Left hindlimb (tissue), 1 donor: ENCODE results near the gene STUM.
"Not testable (repeated sequence)": the region's sequence is repeated elsewhere in the genome, so short reads cannot be mapped to it uniquely, and the experiment has no call there.

Experiments
- DNase-seq: peaks from one replicate; pipeline ENCODE4 v3.0.0-alpha.2; 2018

The STUM gene

DNA sequence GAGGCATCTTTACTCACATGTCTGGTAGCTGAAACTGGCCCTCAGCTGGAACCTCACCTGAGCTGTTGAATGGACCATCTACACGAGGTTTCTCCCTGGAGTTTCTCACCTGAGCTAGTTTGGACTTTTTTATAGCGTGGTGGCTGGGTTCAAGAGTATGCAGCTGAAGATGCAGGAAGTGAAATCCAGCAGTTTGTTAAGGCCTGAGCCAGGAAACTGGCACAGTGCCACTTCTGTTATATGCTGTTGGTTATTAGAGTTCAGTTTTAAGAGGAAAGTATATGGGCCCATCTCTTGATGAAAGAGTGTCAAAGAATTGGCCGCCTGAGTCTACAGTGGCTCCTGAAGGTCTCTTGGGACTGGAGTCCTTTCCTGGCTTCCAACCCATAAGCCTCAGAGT lies 35.6 kb downstream of the STUM start:
- no peak for DNase-seq

DNA sequence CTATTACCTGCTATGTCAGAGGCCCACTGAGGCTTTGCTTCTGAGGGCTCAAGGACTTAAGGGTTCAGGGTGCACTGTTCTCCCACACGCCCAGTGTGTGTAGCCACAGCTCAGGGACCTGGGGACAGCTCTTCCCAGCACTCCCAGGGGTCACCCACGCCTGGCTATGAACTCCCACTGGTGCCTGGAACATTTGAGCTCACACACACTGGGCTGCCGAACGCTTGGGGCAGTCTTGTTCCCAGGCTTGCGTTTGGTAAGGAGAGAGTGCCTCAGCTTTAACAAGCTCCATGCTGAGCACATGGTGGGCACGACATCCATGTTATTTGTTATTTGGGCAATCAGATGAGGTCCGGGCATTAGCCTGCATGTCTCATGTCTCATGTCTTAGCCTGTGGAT lies 37.6 kb downstream of the STUM start:
- no peak for DNase-seq

DNA sequence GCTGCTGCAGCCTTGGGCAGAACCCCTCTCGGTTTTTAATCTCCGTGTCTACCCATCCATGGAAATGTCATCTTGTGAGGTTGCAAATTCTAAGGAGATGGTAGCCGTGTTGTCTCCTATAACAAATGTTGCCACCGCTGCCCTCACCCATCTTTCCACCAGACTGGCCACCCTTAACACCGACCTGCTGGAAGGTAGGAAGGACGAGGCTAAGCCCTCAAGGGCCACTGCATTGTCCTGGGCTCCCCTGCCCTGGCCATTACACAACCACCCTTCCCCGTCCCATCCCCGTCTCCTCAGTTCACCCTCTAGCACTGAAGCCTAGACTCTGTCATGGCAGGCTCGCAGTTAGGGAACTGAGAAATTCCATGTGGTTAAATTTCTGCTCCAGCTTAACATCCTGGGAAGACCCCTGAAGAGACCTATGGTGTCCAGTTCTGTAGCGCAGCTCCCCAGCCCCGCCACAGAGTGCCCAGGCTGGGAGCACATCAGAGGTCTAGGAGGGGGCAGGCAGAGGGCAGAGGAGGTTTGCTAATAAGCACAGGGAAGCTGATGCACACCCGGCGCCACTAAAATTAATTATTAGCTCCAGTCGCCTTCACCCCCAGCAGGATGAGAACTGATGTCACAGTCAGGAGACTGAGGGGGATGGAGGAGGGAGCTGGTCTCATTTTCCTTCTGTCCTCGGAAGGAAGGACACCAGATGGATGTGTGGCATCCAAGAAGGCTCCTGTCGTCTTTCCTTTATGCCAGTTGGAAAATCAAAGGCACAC lies 38.3 kb downstream of the STUM start:
- no peak for DNase-seq

- no peak for DNase-seq
These were observed 39.9 kb downstream of the STUM start for GRCh38 chr1:226588484-226588883.

DNA sequence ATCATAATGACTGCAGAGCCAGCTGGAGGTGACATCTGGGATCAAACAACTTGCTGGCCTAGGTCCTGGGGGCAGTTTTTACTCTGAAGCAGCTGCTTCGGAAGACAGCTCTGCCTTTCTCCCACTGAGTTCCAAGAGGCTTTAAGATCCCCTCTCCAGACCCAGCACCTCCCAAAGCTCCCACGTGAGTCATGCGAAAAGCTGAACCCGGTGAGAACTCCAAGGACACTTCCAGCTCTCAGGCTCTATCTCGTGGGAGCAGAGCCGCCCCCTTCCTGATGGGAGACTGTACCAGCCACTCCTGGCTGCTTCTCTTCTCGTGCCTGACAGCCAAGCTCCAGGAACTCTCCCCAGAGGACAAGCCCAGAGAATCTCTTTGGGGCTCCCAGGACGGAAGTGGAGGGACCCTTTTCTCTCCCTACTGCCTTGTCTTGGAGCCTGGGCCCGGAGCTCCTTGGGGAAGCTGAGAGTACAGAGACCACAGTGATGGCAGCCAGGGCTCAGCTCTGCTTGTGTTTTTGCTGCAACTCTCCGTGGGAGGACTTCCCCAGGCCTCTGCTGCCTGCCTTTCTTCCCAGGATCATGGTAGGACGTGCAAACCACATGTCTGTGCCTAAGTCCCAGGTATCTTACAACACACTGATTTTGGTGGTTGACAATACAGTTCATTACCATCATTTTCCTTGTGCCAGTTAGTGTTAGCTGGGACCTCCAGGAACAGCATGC lies 40.6 kb downstream of the STUM start:
- no peak for DNase-seq

- DNase-seq = no peak
These were observed 42.0 kb downstream of the STUM start for GRCh38 chr1:226590614-226591013.

DNA sequence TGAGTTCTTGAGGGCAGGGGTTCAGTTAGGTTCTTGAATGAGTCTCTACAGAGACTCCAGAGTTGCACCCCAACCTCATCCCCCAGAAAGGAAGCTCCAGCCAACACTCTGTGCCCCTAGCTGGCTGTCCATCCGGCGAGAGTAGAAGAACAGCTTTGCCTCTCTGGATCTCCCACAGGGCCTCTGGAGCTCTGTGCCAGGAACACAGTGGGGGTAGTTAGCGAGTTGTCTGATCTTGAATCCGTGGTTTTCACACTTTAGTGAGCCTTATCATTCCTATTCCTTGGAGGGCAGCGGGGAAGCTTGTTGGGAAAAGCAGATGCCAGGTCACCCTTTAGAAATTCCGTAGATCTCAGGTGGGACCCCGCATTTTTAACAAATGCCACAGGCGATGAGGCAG lies 45.0 kb downstream of the STUM start:
- no peak for DNase-seq

GRCh38 chr1:226596531-226597165 lies 48.1 kb downstream of the STUM start:
- no peak for DNase-seq

GRCh38 chr1:226597616-226598454 lies 49.3 kb downstream of the STUM start:
- no peak for DNase-seq

GRCh38 chr1:226598455-226598849 lies 49.9 kb downstream of the STUM start:
- DNase-seq = no peak

GRCh38 chr1:226598955-226599354 lies 50.4 kb downstream of the STUM start:
- DNase-seq = not testable (repeated sequence)

DNA sequence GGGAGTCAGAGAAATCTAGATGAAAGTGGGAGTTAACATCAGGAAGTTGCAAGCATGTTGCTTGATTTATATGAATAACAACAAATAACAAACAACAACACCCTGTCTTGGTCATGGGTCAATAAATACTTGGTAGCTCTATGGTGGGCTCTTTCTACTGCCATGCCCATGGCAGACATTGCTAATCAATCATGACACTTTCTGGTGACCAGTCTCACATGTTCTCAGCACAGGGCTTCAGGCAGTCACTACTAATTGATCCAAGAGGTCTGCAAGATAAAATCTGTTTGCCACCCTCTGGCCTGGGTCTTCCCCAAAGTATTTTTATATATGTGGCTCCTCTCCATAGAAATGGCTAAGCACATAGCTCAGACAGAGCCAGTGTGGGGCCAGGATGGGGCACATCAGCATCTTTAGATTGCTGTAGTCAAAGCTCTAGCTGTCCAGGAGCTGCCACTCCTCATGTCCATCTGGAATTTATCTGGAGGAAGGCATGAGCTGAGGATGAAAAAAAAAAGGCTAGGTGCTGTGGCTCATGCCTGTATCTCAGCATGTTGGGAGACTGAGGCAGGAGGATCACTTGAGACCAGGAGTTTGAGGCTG lies 51.2 kb downstream of the STUM start:
- DNase-seq = no peak

DNA sequence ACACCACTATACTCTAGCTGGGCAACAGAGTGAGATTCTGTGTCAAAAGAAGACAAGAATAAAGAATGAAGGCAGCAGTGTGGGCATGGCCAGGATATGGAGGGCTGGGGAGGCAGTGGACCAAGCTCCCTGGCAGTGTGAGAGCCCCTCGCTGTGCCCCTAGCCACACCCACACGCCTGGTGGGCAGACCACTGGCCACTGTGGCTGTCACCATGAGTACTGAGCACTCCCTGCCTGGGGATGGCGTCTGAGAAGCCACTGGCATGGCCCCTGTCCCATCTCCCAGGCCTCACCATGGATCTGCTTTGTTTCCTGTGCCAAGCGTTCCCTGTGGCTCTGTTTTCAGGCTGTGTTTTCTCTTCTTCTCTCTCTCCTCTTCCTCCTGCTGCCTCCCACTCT lies 51.7 kb downstream of the STUM start:
- DNase-seq = no peak

GRCh38 chr1:226601456-226601855 lies 52.9 kb downstream of the STUM start:
- no peak for DNase-seq

- DNase-seq = peak; percentile 80
These were observed 53.8 kb downstream of the STUM start for GRCh38 chr1:226602186-226603021.

GRCh38 chr1:226603022-226603857 lies 54.7 kb downstream of the STUM start:
- DNase-seq = peak; percentile 78

DNA sequence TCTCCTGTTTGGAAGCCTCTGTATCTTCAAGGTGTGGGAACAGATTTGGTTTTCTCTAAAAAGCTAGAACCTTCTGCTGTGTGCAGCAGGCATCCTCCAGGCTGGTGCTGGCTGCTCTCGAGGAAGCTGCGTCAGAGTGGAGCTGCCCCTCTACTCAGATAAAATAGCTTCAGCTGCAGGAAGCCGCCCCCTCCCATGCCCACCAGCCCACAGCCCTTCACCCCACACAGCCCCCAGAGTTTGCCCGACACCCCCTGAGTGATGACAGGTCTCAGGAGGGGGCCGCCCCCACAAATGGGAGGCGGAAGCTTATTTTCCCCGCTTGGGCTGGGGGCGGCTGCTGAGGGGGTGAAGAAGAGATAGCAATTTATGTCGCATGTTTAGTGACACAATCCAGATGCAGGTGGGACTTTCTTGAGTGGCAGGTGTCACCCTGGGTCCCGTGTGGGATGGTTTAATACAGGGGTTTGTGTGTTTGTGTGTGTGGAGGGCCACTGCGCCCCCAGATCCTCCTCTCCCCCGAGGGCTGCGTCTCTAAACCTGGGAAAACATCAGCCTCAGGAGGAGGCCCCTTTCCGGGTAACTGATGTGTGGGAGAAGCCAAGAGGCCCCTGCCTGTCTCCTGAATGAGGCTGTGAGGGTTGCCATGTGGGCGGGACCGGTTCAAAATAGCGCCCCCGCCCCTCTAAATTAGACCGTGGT lies 55.4 kb downstream of the STUM start:
- DNase-seq = no peak

GRCh38 chr1:226604560-226605317 lies 56.2 kb downstream of the STUM start:
- no peak for DNase-seq

DNA sequence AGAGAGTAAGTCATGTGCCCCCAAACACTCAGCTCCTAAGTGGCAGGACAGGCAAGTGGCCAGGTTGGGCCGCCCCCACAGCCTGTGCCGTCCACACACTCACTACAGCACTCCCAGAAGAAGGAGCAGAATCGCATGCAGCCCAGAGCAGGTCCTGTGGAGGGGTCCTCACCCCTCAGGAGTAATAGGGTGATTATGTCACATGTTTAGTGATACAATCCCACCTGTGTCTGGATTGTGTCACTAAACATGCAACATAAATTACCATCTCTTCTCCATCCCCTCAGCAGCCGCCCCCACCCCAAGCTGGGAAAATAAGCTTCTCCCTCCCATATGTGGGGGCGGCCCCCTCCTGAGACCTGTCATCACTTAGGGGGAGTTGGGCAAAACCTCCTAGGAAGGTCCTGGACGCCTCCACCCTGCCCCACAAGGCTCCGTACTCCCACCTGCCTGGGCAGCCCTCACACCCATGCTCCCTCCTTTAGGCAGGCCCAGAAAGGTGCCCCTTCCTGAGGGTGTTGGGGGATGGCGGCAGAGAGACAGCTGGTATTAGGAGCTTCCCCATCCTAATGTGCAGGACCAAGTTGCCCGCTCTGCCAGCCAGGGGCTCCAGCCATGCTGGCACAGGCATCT lies 56.9 kb downstream of the STUM start:
- no peak for DNase-seq
